Measurements from ENCODE around the gene TTLL10. TPM values are rescaled to one million over a fixed set of nuclear protein-coding genes. Genes with fewer than 3 reads are reported as not detected.

The TTLL10 gene
- total and polyA plus RNA-seq, 2 of the 4 experiments (the other 2 are of a cell fraction), result not detected

GRCh38 chr1:1227386-1227785, 53.7 kb downstream of the TTLL10 start:
- peaks cover 15% of the 10 kb centered on the region for H3K9me1 ChIP-seq (ENCODE audit: insufficient read depth, low read length)
- no peak for TF ChIP-seq RAD21 (IDR thresholded peaks at IDR 0.05; ENCODE audit: low read length)
- TF ChIP-seq BHLHE40 (IDR thresholded peaks at IDR 0.05; ENCODE audit: low read depth, low read length), result no peak
- TF ChIP-seq, protein P1, sequence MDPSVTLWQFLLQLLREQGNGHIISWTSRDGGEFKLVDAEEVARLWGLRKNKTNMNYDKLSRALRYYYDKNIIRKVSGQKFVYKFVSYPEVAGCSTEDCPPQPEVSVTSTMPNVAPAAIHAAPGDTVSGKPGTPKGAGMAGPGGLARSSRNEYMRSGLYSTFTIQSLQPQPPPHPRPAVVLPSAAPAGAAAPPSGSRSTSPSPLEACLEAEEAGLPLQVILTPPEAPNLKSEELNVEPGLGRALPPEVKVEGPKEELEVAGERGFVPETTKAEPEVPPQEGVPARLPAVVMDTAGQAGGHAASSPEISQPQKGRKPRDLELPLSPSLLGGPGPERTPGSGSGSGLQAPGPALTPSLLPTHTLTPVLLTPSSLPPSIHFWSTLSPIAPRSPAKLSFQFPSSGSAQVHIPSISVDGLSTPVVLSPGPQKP (IDR thresholded peaks at IDR 0.05; ENCODE audit: borderline replicate concordance, low read depth, low read length), result no peak
- no peak for TF ChIP-seq CEBPB (IDR thresholded peaks at IDR 0.05; ENCODE audit: low read depth, low read length)
- no peak for TF ChIP-seq FOS (IDR thresholded peaks at IDR 0.05; ENCODE audit: low read depth, low read length)
- no peak for TF ChIP-seq MAFK (IDR thresholded peaks at IDR 0.05; ENCODE audit: low read depth, low read length)
- no peak for TF ChIP-seq POLR2A (IDR thresholded peaks at IDR 0.05; ENCODE audit: low read depth, low read length)
- TF ChIP-seq CHD1 (IDR thresholded peaks at IDR 0.05; ENCODE audit: low read depth, low read length), result no peak
- TF ChIP-seq MAZ (IDR thresholded peaks at IDR 0.05; ENCODE audit: borderline replicate concordance, low read depth, low read length), result no peak
- TF ChIP-seq, protein P2, sequence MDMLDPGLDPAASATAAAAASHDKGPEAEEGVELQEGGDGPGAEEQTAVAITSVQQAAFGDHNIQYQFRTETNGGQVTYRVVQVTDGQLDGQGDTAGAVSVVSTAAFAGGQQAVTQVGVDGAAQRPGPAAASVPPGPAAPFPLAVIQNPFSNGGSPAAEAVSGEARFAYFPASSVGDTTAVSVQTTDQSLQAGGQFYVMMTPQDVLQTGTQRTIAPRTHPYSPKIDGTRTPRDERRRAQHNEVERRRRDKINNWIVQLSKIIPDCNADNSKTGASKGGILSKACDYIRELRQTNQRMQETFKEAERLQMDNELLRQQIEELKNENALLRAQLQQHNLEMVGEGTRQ (IDR thresholded peaks at IDR 0.05; ENCODE audit: low read depth, low read length), result no peak
- TF ChIP-seq SMC3 (IDR thresholded peaks at IDR 0.05; ENCODE audit: low read depth, low read length), result no peak
- TF ChIP-seq, protein P3, sequence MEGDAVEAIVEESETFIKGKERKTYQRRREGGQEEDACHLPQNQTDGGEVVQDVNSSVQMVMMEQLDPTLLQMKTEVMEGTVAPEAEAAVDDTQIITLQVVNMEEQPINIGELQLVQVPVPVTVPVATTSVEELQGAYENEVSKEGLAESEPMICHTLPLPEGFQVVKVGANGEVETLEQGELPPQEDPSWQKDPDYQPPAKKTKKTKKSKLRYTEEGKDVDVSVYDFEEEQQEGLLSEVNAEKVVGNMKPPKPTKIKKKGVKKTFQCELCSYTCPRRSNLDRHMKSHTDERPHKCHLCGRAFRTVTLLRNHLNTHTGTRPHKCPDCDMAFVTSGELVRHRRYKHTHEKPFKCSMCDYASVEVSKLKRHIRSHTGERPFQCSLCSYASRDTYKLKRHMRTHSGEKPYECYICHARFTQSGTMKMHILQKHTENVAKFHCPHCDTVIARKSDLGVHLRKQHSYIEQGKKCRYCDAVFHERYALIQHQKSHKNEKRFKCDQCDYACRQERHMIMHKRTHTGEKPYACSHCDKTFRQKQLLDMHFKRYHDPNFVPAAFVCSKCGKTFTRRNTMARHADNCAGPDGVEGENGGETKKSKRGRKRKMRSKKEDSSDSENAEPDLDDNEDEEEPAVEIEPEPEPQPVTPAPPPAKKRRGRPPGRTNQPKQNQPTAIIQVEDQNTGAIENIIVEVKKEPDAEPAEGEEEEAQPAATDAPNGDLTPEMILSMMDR (conservative IDR thresholded peaks at IDR 0.05; ENCODE audit: low read depth, low read length), result no peak
- no peak for TF ChIP-seq RCOR1 (IDR thresholded peaks at IDR 0.05; ENCODE audit: insufficient replicate concordance, low read length)
- no peak overlapping the region for H3K18ac ChIP-seq (ENCODE audit: low read depth, low read length)
- dilution Hi-C loops (cut with HindIII; ENCODE audit: low sequenced_read_pairs, unreplicated experiment) (no loop called here), intact Hi-C loops (cut with micrococcal nuclease) (no loop called here), in situ Hi-C loops (cut with MboI; ENCODE audit: low sequenced_read_pairs) (no loop called here)
- no peak overlapping the region for H3K4ac ChIP-seq (ENCODE audit: low read depth, low read length)
- no peak overlapping the region for H2AK9ac ChIP-seq (replicated peaks; ENCODE audit: low read depth, low read length, poor library complexity)
- no peaks in the 10 kb centered on the region for H3K27me3 ChIP-seq (ENCODE audit: control insufficient read depth, insufficient read depth, low read length)
- H4K5ac ChIP-seq (ENCODE audit: low read depth, low read length), result no peak overlapping the region
- H3K4me2 ChIP-seq (ENCODE audit: low read depth, low read length), result no peak overlapping the region
- H3K27ac ChIP-seq (ENCODE audit: insufficient read depth, low read length), result no peak overlapping the region
- H3K4me1 ChIP-seq (ENCODE audit: control insufficient read depth, insufficient read depth, low read length), result peaks cover 6% of the 10 kb centered on the region; the same call in 1 of the 2 replicates
- H4K8ac ChIP-seq (ENCODE audit: low read depth in 2 of 2, low read length in 2 of 2), result no peak overlapping the region
- peaks cover 11 to 69% of the 10 kb centered on the region in 2 experiments; a peak in 3 of 4 replicates for H3K79me1 ChIP-seq (ENCODE audit: low read depth in 1 of 2, low read length in 2 of 2)
- ChIA-PET POLR2A (ENCODE audit: unreplicated experiment) (no interaction called here), CTCF (no interaction called here)
- BruUV-seq (replicated peaks), result no TSS peak
- no peak overlapping the region for H2BK120ac ChIP-seq (ENCODE audit: low read depth, low read length)
- no peak overlapping the region for H2BK5ac ChIP-seq (ENCODE audit: low read depth, low read length, poor library complexity, severe bottlenecking)
- H3K4me3 ChIP-seq (ENCODE audit: insufficient read depth, low read depth, low read length), result no peak overlapping the region
- H4K91ac ChIP-seq (ENCODE audit: insufficient read depth, low read depth, low read length), result no peak overlapping the region
- H3K36me3 ChIP-seq (ENCODE audit: control insufficient read depth, insufficient read depth, low read length), result peaks cover 57% of the 10 kb centered on the region
- H3K56ac ChIP-seq (ENCODE audit: extremely low read depth, insufficient read depth, low read length), result no peak overlapping the region
- no peak overlapping the region for H3K9ac ChIP-seq (ENCODE audit: low read depth, low read length)
- no peak overlapping the region for H2BK20ac ChIP-seq (ENCODE audit: low read depth, low read length)
- no peak for DNase-seq
- no peak overlapping the region for H2AK5ac ChIP-seq (ENCODE audit: low read depth, low read length)
- no peak overlapping the region for H3K14ac ChIP-seq (replicated peaks; ENCODE audit: low read depth, low read length)
- no peak for ATAC-seq (ENCODE audit: low read depth)
- no peak overlapping the region for H2BK15ac ChIP-seq (ENCODE audit: low read depth, low read length)
- no peak overlapping the region for H3K23ac ChIP-seq (ENCODE audit: low read depth, low read length)
- H3K9me3 ChIP-seq (ENCODE audit: control insufficient read depth, insufficient read depth, low read length), result no peaks in the 10 kb centered on the region
- WGBS, 2 experiments (ENCODE audit: extremely low coverage in 2 of 2, insufficient read length in 1 of 2), result 100% methylated on average over 16 of the region's 25 CpGs; no CpG with 5 or more reads in 1 of the 2 experiments
- H2AFZ ChIP-seq (replicated peaks; ENCODE audit: low read length, poor library complexity), result no peak overlapping the region
- peaks cover 60% of the 10 kb centered on the region for H4K20me1 ChIP-seq (ENCODE audit: insufficient read depth, low read length)
